Measurements from ENCODE around the gene SLCO3A1.

DNA sequence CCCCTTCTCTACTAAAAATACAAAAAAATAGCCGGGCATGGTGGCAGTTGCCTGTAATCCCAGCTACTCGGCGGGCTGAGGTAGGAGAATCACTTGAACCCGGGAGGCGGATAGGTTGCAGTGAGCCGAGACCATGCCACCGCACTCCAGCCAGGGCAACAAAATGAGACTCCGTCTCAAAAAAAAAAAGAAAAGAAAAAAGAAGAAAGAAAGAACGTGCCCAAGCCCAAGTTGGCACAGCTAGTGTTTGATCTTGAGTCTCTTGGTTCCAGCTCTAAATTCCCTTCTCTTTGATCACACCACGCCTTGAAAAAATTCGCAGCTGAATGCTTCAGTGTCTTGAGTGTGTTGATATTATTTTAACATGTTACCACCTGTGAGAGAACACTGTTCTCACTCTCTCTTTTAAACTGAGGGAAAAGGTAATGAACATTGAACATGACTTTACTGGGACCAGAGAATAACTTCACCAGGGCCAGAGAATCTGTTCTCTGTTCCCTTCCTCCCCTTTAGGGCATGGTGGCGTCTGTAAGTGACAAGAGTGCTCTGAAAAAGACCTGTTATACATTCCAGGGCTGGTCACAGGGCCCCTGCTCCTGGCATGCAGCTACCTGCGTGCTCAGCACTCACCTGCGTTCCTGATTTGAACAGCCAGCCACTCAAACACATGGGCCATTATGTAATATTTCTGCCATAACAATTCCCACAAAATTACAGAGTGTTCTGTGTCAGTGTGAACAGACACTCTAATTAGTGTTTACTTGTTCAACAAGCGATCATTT lies 19.0 kb downstream of the SLCO3A1 start:
- TF ChIP-seq, protein P1, sequence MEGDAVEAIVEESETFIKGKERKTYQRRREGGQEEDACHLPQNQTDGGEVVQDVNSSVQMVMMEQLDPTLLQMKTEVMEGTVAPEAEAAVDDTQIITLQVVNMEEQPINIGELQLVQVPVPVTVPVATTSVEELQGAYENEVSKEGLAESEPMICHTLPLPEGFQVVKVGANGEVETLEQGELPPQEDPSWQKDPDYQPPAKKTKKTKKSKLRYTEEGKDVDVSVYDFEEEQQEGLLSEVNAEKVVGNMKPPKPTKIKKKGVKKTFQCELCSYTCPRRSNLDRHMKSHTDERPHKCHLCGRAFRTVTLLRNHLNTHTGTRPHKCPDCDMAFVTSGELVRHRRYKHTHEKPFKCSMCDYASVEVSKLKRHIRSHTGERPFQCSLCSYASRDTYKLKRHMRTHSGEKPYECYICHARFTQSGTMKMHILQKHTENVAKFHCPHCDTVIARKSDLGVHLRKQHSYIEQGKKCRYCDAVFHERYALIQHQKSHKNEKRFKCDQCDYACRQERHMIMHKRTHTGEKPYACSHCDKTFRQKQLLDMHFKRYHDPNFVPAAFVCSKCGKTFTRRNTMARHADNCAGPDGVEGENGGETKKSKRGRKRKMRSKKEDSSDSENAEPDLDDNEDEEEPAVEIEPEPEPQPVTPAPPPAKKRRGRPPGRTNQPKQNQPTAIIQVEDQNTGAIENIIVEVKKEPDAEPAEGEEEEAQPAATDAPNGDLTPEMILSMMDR (IDR thresholded peaks at IDR 0.05), result no peak
- TF ChIP-seq POLR2A (IDR thresholded peaks at IDR 0.05), result no peak
